ENCODE measurements around the gene RAP1GAP2.

Gene RAP1GAP2

DNA sequence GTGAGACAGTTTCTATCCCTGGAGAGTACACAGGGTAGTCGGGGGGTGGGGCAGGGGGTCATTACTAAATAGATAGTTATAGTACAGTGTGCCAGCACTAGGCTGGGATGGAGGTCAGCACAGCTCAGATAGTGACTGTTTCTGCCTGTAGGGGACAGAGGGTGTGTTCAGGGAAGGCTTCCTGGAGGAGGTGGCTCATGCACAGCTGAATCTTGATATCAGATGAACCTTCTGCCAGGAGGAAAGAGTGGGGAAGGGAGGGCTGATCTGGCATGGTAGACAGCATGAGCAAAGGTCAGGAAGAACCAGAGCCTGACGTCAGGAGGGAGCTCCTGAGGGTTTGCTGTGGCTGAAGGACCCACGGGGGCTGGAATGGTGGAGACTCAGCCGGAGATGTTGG is 210.6 kb downstream of the RAP1GAP2 start:
- Histone ChIP-seq H3K79me2 (ENCODE audit: control insufficient read depth, insufficient read depth, low read length, poor library complexity) (no peaks in the 10 kb centered on the region), H3K14ac (ENCODE audit: low read length) (no peak overlapping the region), H3K79me1 (ENCODE audit: low read length) (peaks cover 2% of the 10 kb centered on the region), H3K36me3 (ENCODE audit: control insufficient read depth in 1 of 2, insufficient read depth in 2 of 2, low read length in 2 of 2) (peaks cover 10 to 15% of the 10 kb centered on the region in 2 experiments), H3K23ac (ENCODE audit: low read length) (peak overlapping the region; percentile 42), H3K27me3 (ENCODE audit: insufficient read depth, low read length) (no peaks in the 10 kb centered on the region), H3K4ac (ENCODE audit: low read depth, low read length) (no peak overlapping the region), H3K9ac (ENCODE audit: low read length) (peak overlapping the region; percentile 25), H3K4me2 (ENCODE audit: low read length) (no peak overlapping the region), H3K4me3 (ENCODE audit: low read depth, low read length) (no peak overlapping the region), H4K12ac (ENCODE audit: low read depth, low read length) (no peak overlapping the region), H2AFZ (ENCODE audit: insufficient read depth, low read length, poor library complexity) (no peak overlapping the region), H2BK5ac (ENCODE audit: low read depth, low read length, poor library complexity) (no peak overlapping the region), H2BK12ac (ENCODE audit: low read length) (no peak overlapping the region), H3K27ac (ENCODE audit: low read depth, low read length) (no peak overlapping the region), H3K4me1 (ENCODE audit: control insufficient read depth in 1 of 2, insufficient read depth in 2 of 2, low read length in 2 of 2) (peaks cover 0 to 10% of the 10 kb centered on the region in 2 experiments), H4K91ac (ENCODE audit: low read depth, low read length) (no peak overlapping the region), H4K8ac (ENCODE audit: low read depth, low read length) (no peak overlapping the region), H2AK5ac (ENCODE audit: low read length) (no peak overlapping the region), H2BK120ac (ENCODE audit: insufficient read depth, low read length, poor library complexity) (no peak overlapping the region), H3K18ac (ENCODE audit: low read length) (no peak overlapping the region), H3K9me3 (ENCODE audit: insufficient read depth, low read depth, low read length) (no peaks in the 10 kb centered on the region)
- no CpG with 5 or more reads among the region's 4 CpGs for WGBS (ENCODE audit: extremely low coverage, insufficient coverage, insufficient read length)
- DNase-seq: no peak

DNA sequence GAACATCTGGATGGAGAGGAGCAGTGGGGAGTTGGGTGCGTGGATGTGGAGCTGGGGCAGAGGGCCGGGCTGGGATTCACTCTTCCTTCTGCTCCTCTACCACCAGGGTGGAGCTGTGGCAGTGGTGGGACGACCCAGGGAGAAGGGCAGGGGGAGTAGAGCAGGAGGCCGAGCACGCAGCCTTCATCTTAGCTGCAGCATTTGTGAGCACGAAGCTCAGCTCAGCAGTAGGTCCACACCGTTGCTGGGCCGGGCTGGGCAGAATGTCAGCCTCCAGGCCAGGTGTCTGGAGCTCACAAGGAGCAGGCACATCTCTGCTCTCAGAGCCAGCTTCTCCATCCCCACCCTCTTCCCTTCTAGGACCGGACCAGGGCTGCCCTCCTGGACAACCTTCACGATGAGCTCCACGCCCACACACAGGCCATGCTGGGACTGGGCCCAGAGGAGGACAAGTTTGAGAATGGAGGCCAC is 211.4 kb downstream of the RAP1GAP2 start:
- no peak for DNase-seq
- Histone ChIP-seq H3K14ac (ENCODE audit: low read length) (no peak overlapping the region), H3K27me3 (ENCODE audit: insufficient read depth, low read length) (no peaks in the 10 kb centered on the region), H2AFZ (ENCODE audit: insufficient read depth, low read length, poor library complexity) (no peak overlapping the region), H3K9me3 (ENCODE audit: insufficient read depth, low read depth, low read length) (no peaks in the 10 kb centered on the region), H3K27ac (ENCODE audit: low read depth, low read length) (no peak overlapping the region), H2AK5ac (ENCODE audit: low read length) (no peak overlapping the region), H3K79me1 (ENCODE audit: low read length) (peaks cover 2% of the 10 kb centered on the region), H4K91ac (ENCODE audit: low read depth, low read length) (no peak overlapping the region), H3K23ac (ENCODE audit: low read length) (no peak overlapping the region), H3K9ac (ENCODE audit: low read length) (no peak overlapping the region), H4K12ac (ENCODE audit: low read depth, low read length) (no peak overlapping the region), H2BK12ac (ENCODE audit: low read length) (no peak overlapping the region), H3K36me3 (ENCODE audit: control insufficient read depth in 1 of 2, insufficient read depth in 2 of 2, low read length in 2 of 2) (peaks cover 10 to 17% of the 10 kb centered on the region in 2 experiments), H2BK120ac (ENCODE audit: insufficient read depth, low read length, poor library complexity) (no peak overlapping the region), H3K18ac (ENCODE audit: low read length) (no peak overlapping the region), H3K4me1 (ENCODE audit: control insufficient read depth in 1 of 2, insufficient read depth in 2 of 2, low read length in 2 of 2) (peaks cover 0 to 10% of the 10 kb centered on the region in 2 experiments), H4K8ac (ENCODE audit: low read depth, low read length) (no peak overlapping the region), H3K79me2 (ENCODE audit: control insufficient read depth, insufficient read depth, low read length, poor library complexity) (no peaks in the 10 kb centered on the region), H3K4me3 (ENCODE audit: low read depth, low read length) (no peak overlapping the region), H2BK5ac (ENCODE audit: low read depth, low read length, poor library complexity) (no peak overlapping the region), H3K4ac (ENCODE audit: low read depth, low read length) (no peak overlapping the region), H3K4me2 (ENCODE audit: low read length) (no peak overlapping the region)
- no CpG with 5 or more reads among the region's 11 CpGs for WGBS (ENCODE audit: extremely low coverage, insufficient coverage, insufficient read length)

- no peak for DNase-seq
- no peak overlapping the region for H3K27ac ChIP-seq (ENCODE audit: low read depth, low read length)
- H3K4ac ChIP-seq (ENCODE audit: low read depth, low read length): no peak overlapping the region
- no peaks in the 10 kb centered on the region for H3K9me3 ChIP-seq (ENCODE audit: insufficient read depth, low read depth, low read length)
- H3K36me3 ChIP-seq (ENCODE audit: control insufficient read depth in 1 of 2, insufficient read depth in 2 of 2, low read length in 2 of 2): peaks cover 10 to 17% of the 10 kb centered on the region in 2 experiments
- peaks cover 0 to 10% of the 10 kb centered on the region in 2 experiments for H3K4me1 ChIP-seq (ENCODE audit: control insufficient read depth in 1 of 2, insufficient read depth in 2 of 2, low read length in 2 of 2)
- no peak overlapping the region for H2BK120ac ChIP-seq (ENCODE audit: insufficient read depth, low read length, poor library complexity)
- H2BK12ac ChIP-seq (ENCODE audit: low read length): no peak overlapping the region
- no peak overlapping the region for H2AFZ ChIP-seq (ENCODE audit: insufficient read depth, low read length, poor library complexity)
- no peak overlapping the region for H3K14ac ChIP-seq (ENCODE audit: low read length)
- peaks cover 2% of the 10 kb centered on the region for H3K79me1 ChIP-seq (ENCODE audit: low read length)
- H4K12ac ChIP-seq (ENCODE audit: low read depth, low read length): no peak overlapping the region
- H2BK5ac ChIP-seq (ENCODE audit: low read depth, low read length, poor library complexity): no peak overlapping the region
- no peak overlapping the region for H2AK5ac ChIP-seq (ENCODE audit: low read length)
- WGBS (ENCODE audit: extremely low coverage, insufficient coverage, insufficient read length): no CpG with 5 or more reads among the region's 25 CpGs
- H4K8ac ChIP-seq (ENCODE audit: low read depth, low read length): no peak overlapping the region
- no peak overlapping the region for H3K4me2 ChIP-seq (ENCODE audit: low read length)
- no peak overlapping the region for H3K4me3 ChIP-seq (ENCODE audit: low read depth, low read length)
- H4K91ac ChIP-seq (ENCODE audit: low read depth, low read length): no peak overlapping the region
- H3K18ac ChIP-seq (ENCODE audit: low read length): no peak overlapping the region
- no peaks in the 10 kb centered on the region for H3K27me3 ChIP-seq (ENCODE audit: insufficient read depth, low read length)
- no peak overlapping the region for H3K9ac ChIP-seq (ENCODE audit: low read length)
- H3K23ac ChIP-seq (ENCODE audit: low read length): no peak overlapping the region
- no peaks in the 10 kb centered on the region for H3K79me2 ChIP-seq (ENCODE audit: control insufficient read depth, insufficient read depth, low read length, poor library complexity)
Observed at GRCh38 chr17:3008336-3009288, 212.4 kb downstream of the RAP1GAP2 start.

DNA sequence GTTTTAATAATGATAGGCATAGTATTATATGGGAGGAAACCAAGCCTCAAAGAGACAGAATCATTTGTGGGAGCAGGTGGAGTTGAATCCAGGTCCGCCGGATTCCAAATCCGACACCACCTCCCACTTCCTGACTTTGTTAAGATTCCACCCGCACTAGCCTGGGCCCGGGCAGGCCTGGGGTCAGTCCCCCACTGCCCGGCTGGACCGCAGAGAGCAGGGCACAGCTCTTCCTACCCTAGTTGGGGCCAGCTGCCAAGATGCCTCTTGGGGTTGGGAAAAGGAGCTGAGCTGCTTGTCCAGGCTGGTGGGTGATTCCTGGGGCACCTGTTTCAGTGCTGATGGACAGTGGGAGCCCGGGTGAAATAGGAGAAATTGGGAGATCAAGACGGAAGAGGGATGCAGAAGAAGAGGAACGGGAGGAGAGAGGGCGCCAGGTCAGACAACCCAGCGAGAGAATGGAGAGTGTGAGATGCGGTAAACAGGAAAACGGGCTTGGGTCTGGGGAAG is 213.2 kb downstream of the RAP1GAP2 start:
- Histone ChIP-seq H2AFZ (ENCODE audit: insufficient read depth, low read length, poor library complexity) (no peak overlapping the region), H3K4ac (ENCODE audit: low read depth, low read length) (no peak overlapping the region), H4K8ac (ENCODE audit: low read depth, low read length) (no peak overlapping the region), H2AK5ac (ENCODE audit: low read length) (no peak overlapping the region), H3K4me2 (ENCODE audit: low read length) (no peak overlapping the region), H3K9ac (ENCODE audit: low read length) (no peak overlapping the region), H3K27ac (ENCODE audit: low read depth, low read length) (no peak overlapping the region), H2BK120ac (ENCODE audit: insufficient read depth, low read length, poor library complexity) (no peak overlapping the region), H3K14ac (ENCODE audit: low read length) (no peak overlapping the region), H2BK5ac (ENCODE audit: low read depth, low read length, poor library complexity) (no peak overlapping the region), H3K23ac (ENCODE audit: low read length) (no peak overlapping the region), H3K79me2 (ENCODE audit: control insufficient read depth, insufficient read depth, low read length, poor library complexity) (no peaks in the 10 kb centered on the region), H3K4me3 (ENCODE audit: low read depth, low read length) (no peak overlapping the region), H3K9me3 (ENCODE audit: insufficient read depth, low read depth, low read length) (no peaks in the 10 kb centered on the region), H4K91ac (ENCODE audit: low read depth, low read length) (no peak overlapping the region), H3K27me3 (ENCODE audit: insufficient read depth, low read length) (no peaks in the 10 kb centered on the region), H4K12ac (ENCODE audit: low read depth, low read length) (no peak overlapping the region), H2BK12ac (ENCODE audit: low read length) (no peak overlapping the region), H3K36me3 (ENCODE audit: control insufficient read depth in 1 of 2, insufficient read depth in 2 of 2, low read length in 2 of 2) (peaks cover 10 to 17% of the 10 kb centered on the region in 2 experiments), H3K18ac (ENCODE audit: low read length) (no peak overlapping the region), H3K4me1 (ENCODE audit: control insufficient read depth in 1 of 2, insufficient read depth in 2 of 2, low read length in 2 of 2) (peaks cover 0 to 8% of the 10 kb centered on the region in 2 experiments), H3K79me1 (ENCODE audit: low read length) (peaks cover 2% of the 10 kb centered on the region)
- whole genome bisulfite sequencing (ENCODE audit: extremely low coverage, insufficient coverage, insufficient read length): no CpG with 5 or more reads among the region's 14 CpGs
- DNase-seq: no peak
